IPS-18a (cell line): ENCODE results near the gene CEP192.

Experiments used
- H3K27ac ChIP-seq: one replicate; pipeline ENCODE4 v1.5.1; 2013; ENCODE audit warnings: low read length
- H3K27me3 ChIP-seq: one replicate; pipeline ENCODE4 v1.6.1; 2013; ENCODE audit warnings: mild to moderate bottlenecking, low read length; ENCODE audit not compliant: control insufficient read depth, insufficient read depth
- H3K36me3 ChIP-seq: one replicate; pipeline ENCODE4 v1.6.1; 2013; ENCODE audit warnings: low read depth, low read length; ENCODE audit not compliant: control insufficient read depth
- H3K4me1 ChIP-seq: one replicate; pipeline ENCODE4 v1.6.1; 2013; ENCODE audit warnings: low read depth, low read length; ENCODE audit not compliant: control insufficient read depth
- H3K4me3 ChIP-seq: one replicate; pipeline ENCODE4 v1.5.1; 2013; ENCODE audit warnings: low read length
- H3K9ac ChIP-seq: one replicate; pipeline ENCODE4 v1.6.1; 2013; ENCODE audit warnings: mild to moderate bottlenecking, low read length, moderate library complexity
- H3K9me3 ChIP-seq: one replicate; pipeline ENCODE4 v1.6.1; 2013; ENCODE audit warnings: low read depth, low read length; ENCODE audit not compliant: control insufficient read depth

CEP192 gene

GRCh38 chr18:13014232-13014631 lies 23.1 kb downstream of the CEP192 start:
- no peaks in the 10 kb centered on the region for H3K27me3 ChIP-seq
- no peak overlapping the region for H3K27ac ChIP-seq
- H3K4me1 ChIP-seq = no peaks in the 10 kb centered on the region
- H3K4me3 ChIP-seq = no peak overlapping the region
- H3K36me3 ChIP-seq = peaks cover 71% of the 10 kb centered on the region
- H3K9me3 ChIP-seq = no peaks in the 10 kb centered on the region
- H3K9ac ChIP-seq = no peak overlapping the region

DNA sequence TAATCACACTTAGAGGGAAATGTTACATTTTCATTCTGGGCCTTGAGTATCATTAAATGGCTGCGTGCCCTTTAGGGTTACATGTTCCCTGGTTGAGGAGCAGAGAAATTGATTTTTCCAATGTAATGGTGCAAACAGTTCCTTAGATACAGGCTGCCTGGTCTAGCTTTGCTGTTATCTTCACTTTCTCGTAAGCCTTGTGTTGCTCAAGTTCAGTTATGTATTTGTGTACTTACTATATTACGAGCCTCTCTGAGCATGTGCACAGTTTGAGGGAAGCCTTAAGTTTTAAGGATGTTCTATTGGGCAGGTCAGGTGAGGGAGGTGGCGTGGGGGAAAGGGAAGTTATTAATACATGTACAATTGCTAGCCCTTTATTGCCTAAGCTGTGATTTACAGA lies 23.7 kb downstream of the CEP192 start:
- Histone ChIP-seq H3K9ac (no peak overlapping the region), H3K27ac (no peak overlapping the region), H3K36me3 (peaks cover 68% of the 10 kb centered on the region), H3K4me1 (no peaks in the 10 kb centered on the region), H3K4me3 (no peak overlapping the region), H3K27me3 (no peaks in the 10 kb centered on the region), H3K9me3 (no peaks in the 10 kb centered on the region)

DNA sequence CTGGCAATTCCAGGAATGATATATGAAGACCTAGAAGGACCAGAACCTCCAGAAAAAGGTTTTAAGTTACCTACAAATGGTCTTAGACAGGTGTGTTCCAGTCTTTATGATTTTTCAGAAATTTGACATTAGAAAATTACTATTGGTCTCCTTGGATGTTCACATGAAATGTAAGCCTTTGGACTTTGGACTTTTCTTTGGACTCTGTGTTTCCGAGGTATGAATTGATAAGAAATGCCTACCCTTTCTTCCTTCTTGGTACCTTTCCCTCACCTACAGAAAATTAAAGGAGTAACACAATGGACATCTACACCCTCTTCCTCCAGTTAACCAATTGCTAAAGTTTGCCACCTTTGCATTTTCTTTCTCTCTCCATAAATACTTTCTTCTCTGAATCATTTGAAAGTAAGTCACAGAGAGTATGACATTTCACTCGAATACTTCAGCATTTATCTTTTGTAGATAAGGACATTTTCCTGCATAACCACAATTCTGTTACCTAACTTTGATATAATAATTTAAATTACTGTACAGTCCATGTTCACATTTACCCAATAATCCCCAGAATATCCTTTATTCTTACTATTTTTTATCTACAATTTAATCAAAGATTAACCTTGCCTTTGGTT lies 26.2 kb downstream of the CEP192 start:
- H3K36me3 ChIP-seq = peaks cover 72% of the 10 kb centered on the region
- no peak overlapping the region for H3K4me3 ChIP-seq
- no peaks in the 10 kb centered on the region for H3K9me3 ChIP-seq
- no peaks in the 10 kb centered on the region for H3K4me1 ChIP-seq
- H3K9ac ChIP-seq = no peak overlapping the region
- H3K27ac ChIP-seq = no peak overlapping the region
- no peaks in the 10 kb centered on the region for H3K27me3 ChIP-seq

- Histone ChIP-seq H3K27me3 (no peaks in the 10 kb centered on the region), H3K9ac (no peak overlapping the region), H3K36me3 (peaks cover 66% of the 10 kb centered on the region), H3K4me1 (no peaks in the 10 kb centered on the region), H3K27ac (no peak overlapping the region), H3K9me3 (no peaks in the 10 kb centered on the region), H3K4me3 (no peak overlapping the region)
Observed at GRCh38 chr18:13018374-13018773, 27.2 kb downstream of the CEP192 start.

DNA sequence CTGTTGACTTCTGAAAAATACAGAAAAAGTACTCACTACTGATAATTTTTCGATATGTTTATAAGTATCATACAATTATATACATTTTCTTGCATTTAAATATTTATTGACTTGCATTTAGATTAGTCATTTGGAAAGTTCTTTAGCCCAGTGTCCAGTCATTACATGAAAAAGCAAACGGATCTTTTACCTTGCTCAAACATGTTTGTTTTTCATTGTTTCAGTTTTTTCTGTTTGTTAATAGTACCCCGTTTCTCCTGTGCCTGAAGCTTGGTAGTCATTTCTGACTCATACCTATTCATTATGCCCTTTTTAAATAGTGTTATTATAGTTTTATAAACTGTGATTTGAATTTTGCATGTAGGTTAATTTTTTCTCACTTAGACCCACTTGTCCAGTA lies 28.1 kb downstream of the CEP192 start:
- no peaks in the 10 kb centered on the region for H3K9me3 ChIP-seq
- no peak overlapping the region for H3K9ac ChIP-seq

DNA sequence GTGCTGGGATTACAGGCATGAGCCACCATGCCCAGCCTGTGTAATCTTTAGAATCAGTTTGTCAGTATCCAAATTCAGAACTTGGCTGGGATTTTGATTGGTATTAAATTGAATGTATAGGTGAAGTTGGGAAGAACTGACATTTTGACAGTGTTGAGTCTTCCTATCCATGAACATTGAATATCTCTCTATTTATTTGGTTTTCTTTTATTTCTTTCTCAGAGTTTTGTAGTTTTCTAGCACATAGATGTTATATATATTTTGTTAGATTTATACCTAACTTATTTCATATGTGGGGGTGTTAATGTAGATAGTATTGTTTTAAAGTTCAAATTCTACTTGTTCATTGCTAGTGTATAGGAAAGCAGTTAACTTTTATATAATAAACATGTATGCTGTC lies 31.5 kb downstream of the CEP192 start:
- no peak overlapping the region for H3K9ac ChIP-seq
- H3K9me3 ChIP-seq = no peaks in the 10 kb centered on the region
- no peaks in the 10 kb centered on the region for H3K27me3 ChIP-seq
- H3K36me3 ChIP-seq = peaks cover 47% of the 10 kb centered on the region
- no peaks in the 10 kb centered on the region for H3K4me1 ChIP-seq
- no peak overlapping the region for H3K4me3 ChIP-seq
- no peak overlapping the region for H3K27ac ChIP-seq

More for the DNA sequence above, 28.1 kb downstream of the CEP192 start:
- H3K27ac ChIP-seq = no peak overlapping the region
- no peaks in the 10 kb centered on the region for H3K27me3 ChIP-seq
- H3K4me1 ChIP-seq = no peaks in the 10 kb centered on the region
- H3K36me3 ChIP-seq = peaks cover 61% of the 10 kb centered on the region
- H3K4me3 ChIP-seq = no peak overlapping the region

DNA sequence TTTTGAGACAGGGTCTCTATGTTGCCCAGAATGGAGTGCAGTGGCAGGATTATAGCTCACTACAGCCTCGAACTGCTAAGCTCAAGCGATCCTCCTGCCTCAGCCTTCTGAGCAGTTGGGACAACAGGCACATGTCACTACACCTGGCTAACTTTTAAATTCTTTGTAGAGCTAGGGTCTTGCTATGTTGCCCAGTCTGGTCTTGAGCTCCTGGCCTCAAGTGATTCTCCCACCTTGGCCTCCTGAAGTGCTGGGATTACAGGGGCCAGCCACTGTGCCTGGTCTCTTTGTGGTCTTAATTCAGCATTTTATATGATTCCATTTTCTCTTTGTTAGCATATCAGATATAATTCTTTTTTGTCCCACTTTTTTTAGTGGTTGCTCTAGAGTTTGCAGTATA lies 34.1 kb downstream of the CEP192 start:
- Histone ChIP-seq H3K27me3 (no peaks in the 10 kb centered on the region), H3K36me3 (peaks cover 38% of the 10 kb centered on the region)

DNA sequence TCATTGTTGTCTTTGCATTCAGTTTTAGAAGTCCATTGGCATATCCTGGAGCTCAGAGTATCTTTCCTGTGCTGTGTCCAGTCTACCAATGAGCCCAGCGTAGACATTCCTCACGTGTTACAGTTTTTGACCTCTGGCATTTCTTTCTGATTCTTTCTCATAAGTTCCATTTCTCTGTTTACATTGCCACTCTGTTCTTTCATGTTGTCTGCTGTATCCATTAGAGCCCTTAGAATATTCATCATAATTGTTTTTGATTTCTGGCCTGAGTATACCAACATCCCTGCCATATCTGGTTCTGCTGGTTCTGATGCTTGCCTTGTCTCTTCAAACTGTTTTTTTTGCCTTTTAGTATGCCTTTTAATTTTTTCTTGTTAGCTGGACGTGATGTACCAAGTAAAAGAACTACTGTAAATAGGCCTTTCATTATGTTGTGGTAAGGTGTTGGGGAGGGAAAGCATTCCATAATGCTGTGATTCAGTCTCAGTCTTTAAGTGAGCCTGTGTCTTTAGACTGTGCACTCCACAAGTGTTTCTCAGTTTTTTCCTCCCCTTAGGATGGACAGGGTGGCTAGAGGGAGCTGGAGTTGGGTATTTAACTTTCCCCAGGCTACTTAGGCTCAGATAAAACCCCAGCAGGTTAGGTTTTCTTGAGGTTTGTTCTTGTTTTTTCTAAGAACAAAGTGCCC lies 35.6 kb downstream of the CEP192 start:
- Histone ChIP-seq H3K36me3 (peaks cover 42% of the 10 kb centered on the region), H3K4me3 (no peak overlapping the region), H3K27ac (no peak overlapping the region), H3K9ac (no peak overlapping the region), H3K4me1 (no peaks in the 10 kb centered on the region), H3K9me3 (no peaks in the 10 kb centered on the region), H3K27me3 (no peaks in the 10 kb centered on the region)

More for the DNA sequence above, 34.1 kb downstream of the CEP192 start:
- H3K4me3 ChIP-seq = no peak overlapping the region
- H3K9ac ChIP-seq = no peak overlapping the region
- no peak overlapping the region for H3K27ac ChIP-seq
- no peaks in the 10 kb centered on the region for H3K9me3 ChIP-seq
- no peaks in the 10 kb centered on the region for H3K4me1 ChIP-seq

DNA sequence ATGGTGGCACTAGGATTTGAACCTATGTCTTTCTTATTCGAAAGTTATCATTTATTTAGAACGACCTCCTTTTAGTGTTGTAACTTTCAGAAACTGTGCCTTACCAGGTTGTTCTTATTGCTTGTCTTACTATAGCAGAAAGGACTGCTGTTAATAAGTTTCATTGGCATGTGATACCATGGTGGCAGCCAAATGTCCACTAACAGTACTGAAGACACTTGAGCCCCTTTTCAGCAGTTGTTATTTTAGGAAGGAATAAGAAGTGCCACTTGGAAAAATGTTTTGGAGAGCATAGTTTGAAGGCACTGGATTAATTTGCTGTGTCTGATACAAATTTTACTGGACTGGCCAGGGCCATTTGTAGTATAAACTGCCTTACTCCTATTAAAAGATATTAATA lies 37.7 kb downstream of the CEP192 start:
- H3K36me3 ChIP-seq = peaks cover 47% of the 10 kb centered on the region
- H3K27me3 ChIP-seq = no peaks in the 10 kb centered on the region
- H3K9me3 ChIP-seq = no peaks in the 10 kb centered on the region
- no peak overlapping the region for H3K27ac ChIP-seq
- H3K9ac ChIP-seq = no peak overlapping the region
- no peak overlapping the region for H3K4me3 ChIP-seq
- H3K4me1 ChIP-seq = no peaks in the 10 kb centered on the region

GRCh38 chr18:13032173-13032572 lies 41.0 kb downstream of the CEP192 start:
- H3K36me3 ChIP-seq = peaks cover 36% of the 10 kb centered on the region
- H3K27me3 ChIP-seq = no peaks in the 10 kb centered on the region
- no peak overlapping the region for H3K9ac ChIP-seq
- H3K27ac ChIP-seq = no peak overlapping the region
- H3K4me3 ChIP-seq = no peak overlapping the region
- H3K9me3 ChIP-seq = no peaks in the 10 kb centered on the region
- H3K4me1 ChIP-seq = no peaks in the 10 kb centered on the region

DNA sequence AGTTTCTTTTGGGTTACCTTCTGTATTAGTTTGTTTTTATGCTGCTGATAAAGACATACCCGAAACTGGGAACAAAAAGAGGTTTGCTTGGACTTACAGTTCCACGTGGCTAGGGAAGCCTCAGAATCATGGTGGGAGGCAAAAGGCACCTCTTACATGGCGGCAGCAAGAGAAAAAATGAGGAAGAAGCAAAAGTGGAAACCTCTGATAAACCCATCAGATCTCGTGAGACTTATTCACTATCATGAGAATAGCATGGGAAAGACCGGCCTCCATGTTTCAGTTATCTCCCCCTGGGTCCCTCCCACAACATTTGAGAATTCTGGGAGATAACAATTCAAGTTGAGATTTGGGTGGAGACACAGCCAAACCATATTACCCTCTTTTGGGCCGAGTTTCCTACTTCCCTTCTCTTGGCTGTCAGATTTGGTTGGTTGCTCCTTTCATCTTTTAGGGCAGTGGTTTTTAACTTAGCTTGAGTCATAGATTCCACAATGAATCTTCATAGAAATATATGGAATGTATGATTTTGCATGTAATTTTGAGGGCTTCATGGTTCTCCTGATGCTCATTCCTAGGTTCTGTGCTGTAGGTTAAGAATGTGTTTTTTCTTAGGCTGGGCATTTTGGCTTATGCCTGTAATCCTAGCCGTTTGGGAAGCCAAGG lies 44.2 kb downstream of the CEP192 start:
- no peaks in the 10 kb centered on the region for H3K27me3 ChIP-seq

More for the DNA sequence above, 44.2 kb downstream of the CEP192 start:
- Histone ChIP-seq H3K27ac (no peak overlapping the region), H3K4me1 (no peaks in the 10 kb centered on the region), H3K9ac (no peak overlapping the region), H3K36me3 (peaks cover 30% of the 10 kb centered on the region), H3K9me3 (no peaks in the 10 kb centered on the region), H3K4me3 (no peak overlapping the region)
